HEK293 (cell line): ENCODE data around the gene GLCE.

Source experiments
- CTCF ChIA-PET: fragments of 350-600 bp; formaldehyde crosslinking; extraction: SDS; loops from one replicate; lab custom pipeline; 2021; ENCODE audit warnings: antibody characterized with exemption; lab: Yijun Ruan, JAX
- POLR2A ChIA-PET: fragments of 300-600 bp; formaldehyde crosslinking; extraction: SDS; loops from one replicate; lab custom pipeline; 2020; ENCODE audit warnings: antibody characterized with exemption, inconsistent platforms; lab: Yijun Ruan, JAX
- H3K27ac ChIP-seq: fragments of 200-500 bp; sonication (Bioruptor generic); 2 replicates; pipeline ENCODE4 v1.5.1; 2014; ENCODE audit warnings: low read depth, low read length, control low read depth, inconsistent platforms; ENCODE audit errors: extremely low read depth
- H3K36me3 ChIP-seq, 2 experiments: fragments of 200-500 bp in 1 of 2; sonication (Bioruptor generic) in 1 of 2; 1 replicate in 1 of 2; 2 replicates in 1 of 2; pipeline ENCODE4 v1.5.1; 2014 to 2017; ENCODE audit warnings: inconsistent platforms in 2 of 2, low read length in 2 of 2; ENCODE audit not compliant: control insufficient read depth in 2 of 2, insufficient read depth in 1 of 2
- H3K4me1 ChIP-seq: fragments of 200-500 bp; sonication (Bioruptor generic); 2 replicates; pipeline ENCODE4 v1.5.1; 2014; ENCODE audit warnings: mild to moderate bottlenecking, low read length, inconsistent platforms; ENCODE audit not compliant: control insufficient read depth, insufficient read depth
- H3K4me3 ChIP-seq: 2 replicates; pipeline ENCODE4 v1.5.1; 2011; ENCODE audit warnings: low read depth, mild to moderate bottlenecking, control low read depth, low read length, moderate library complexity
- H3K9me3 ChIP-seq: fragments of 200-500 bp; sonication (Bioruptor generic); 2 replicates; pipeline ENCODE4 v1.5.1; 2014; ENCODE audit warnings: low read depth, low read length, inconsistent platforms; ENCODE audit not compliant: control insufficient read depth, insufficient read depth
- BCL11B ChIP-seq: fragments of 450-650 bp; formaldehyde crosslinking; IDR thresholded peaks from 2 replicates; pipeline ENCODE4 v1.5.1; 2016; ENCODE audit warnings: low read depth, missing biosample characterization, missing genetic modification characterization
- GLIS1 ChIP-seq: fragments of 450-650 bp; formaldehyde crosslinking; IDR thresholded peaks from 2 replicates; pipeline ENCODE4 v1.5.1; 2016; ENCODE audit warnings: missing biosample characterization, missing genetic modification characterization
- INSM2 ChIP-seq: fragments of 450-650 bp; formaldehyde crosslinking; IDR thresholded peaks from 2 replicates; pipeline ENCODE4 v1.5.1; 2016; ENCODE audit warnings: missing biosample characterization, missing genetic modification characterization
- KLF7 ChIP-seq: fragments of 450-650 bp; formaldehyde crosslinking; IDR thresholded peaks from 2 replicates; pipeline ENCODE4 v1.5.1; 2016; ENCODE audit warnings: missing biosample characterization, missing genetic modification characterization, borderline replicate concordance
- KLF8 ChIP-seq: fragments of 450-650 bp; formaldehyde crosslinking; IDR thresholded peaks from 2 replicates; pipeline ENCODE4 v1.5.1; 2016; ENCODE audit warnings: missing biosample characterization, missing genetic modification characterization
- SP2 ChIP-seq: fragments of 450-650 bp; formaldehyde crosslinking; IDR thresholded peaks from 2 replicates; pipeline ENCODE4 v1.5.1; 2016; ENCODE audit warnings: missing biosample characterization, missing genetic modification characterization
- ZBTB26 ChIP-seq: fragments of 450-650 bp; formaldehyde crosslinking; optimal IDR thresholded peaks from 2 replicates; pipeline ENCODE3; 2016; ENCODE audit warnings: missing biosample characterization, mild to moderate bottlenecking, missing genetic modification characterization
- ZEB2 ChIP-seq: fragments of 450-650 bp; formaldehyde crosslinking; IDR thresholded peaks from 2 replicates; pipeline ENCODE4 v1.5.1; 2016; ENCODE audit warnings: missing biosample characterization, missing genetic modification characterization
- ZFHX2 ChIP-seq: fragments of 450-650 bp; formaldehyde crosslinking; conservative IDR thresholded peaks from 2 replicates; pipeline ENCODE4 v1.5.1; 2016; ENCODE audit warnings: missing biosample characterization, missing genetic modification characterization
- ZIC2 ChIP-seq: fragments of 450-650 bp; formaldehyde crosslinking; IDR thresholded peaks from 2 replicates; pipeline ENCODE4 v1.5.1; 2016; ENCODE audit warnings: missing biosample characterization, missing genetic modification characterization
- ZNF23 ChIP-seq: fragments of 450-650 bp; formaldehyde crosslinking; IDR thresholded peaks from 2 replicates; pipeline ENCODE4 v1.5.1; 2016; ENCODE audit warnings: missing biosample characterization, missing genetic modification characterization, borderline replicate concordance
- ZNF248 ChIP-seq: fragments of 450-650 bp; formaldehyde crosslinking; IDR thresholded peaks from 2 replicates; pipeline ENCODE4 v1.5.1; 2017; ENCODE audit warnings: missing biosample characterization, missing genetic modification characterization
- ZNF266 ChIP-seq: fragments of 450-650 bp; formaldehyde crosslinking; IDR thresholded peaks from 2 replicates; pipeline ENCODE4 v1.5.1; 2016; ENCODE audit warnings: missing biosample characterization, missing genetic modification characterization, low read depth
- ZNF280C ChIP-seq: fragments of 450-650 bp; formaldehyde crosslinking; IDR thresholded peaks from 2 replicates; pipeline ENCODE4 v1.5.1; 2016; ENCODE audit warnings: missing biosample characterization, missing genetic modification characterization
- ZNF335 ChIP-seq: fragments of 450-650 bp; formaldehyde crosslinking; conservative IDR thresholded peaks from 2 replicates; pipeline ENCODE4 v1.5.1; 2016; ENCODE audit warnings: missing biosample characterization, missing genetic modification characterization
- ZNF488 ChIP-seq: fragments of 450-650 bp; formaldehyde crosslinking; IDR thresholded peaks from 2 replicates; pipeline ENCODE4 v1.5.1; 2016; ENCODE audit warnings: missing biosample characterization, missing genetic modification characterization
- ZNF621 ChIP-seq: fragments of 450-650 bp; formaldehyde crosslinking; IDR thresholded peaks from 2 replicates; pipeline ENCODE4 v1.5.1; 2017; ENCODE audit warnings: missing biosample characterization, missing genetic modification characterization
- ZNF624 ChIP-seq: fragments of 450-650 bp; formaldehyde crosslinking; IDR thresholded peaks from 2 replicates; pipeline ENCODE4 v1.5.1; 2017; ENCODE audit warnings: missing biosample characterization, missing genetic modification characterization
- ZNF677 ChIP-seq: fragments of 450-650 bp; IDR thresholded peaks from 2 replicates; pipeline ENCODE4 v1.5.0; 2018; ENCODE audit warnings: missing biosample characterization, mild to moderate bottlenecking, missing genetic modification characterization, moderate library complexity
- ZNF768 ChIP-seq: fragments of 450-650 bp; formaldehyde crosslinking; IDR thresholded peaks from 2 replicates; pipeline ENCODE4 v1.5.1; 2018; ENCODE audit warnings: missing biosample characterization, mild to moderate bottlenecking, missing genetic modification characterization
- ZNF843 ChIP-seq: fragments of 450-650 bp; formaldehyde crosslinking; IDR thresholded peaks from 2 replicates; pipeline ENCODE4 v1.5.1; 2016; ENCODE audit warnings: missing biosample characterization, missing genetic modification characterization
- ZSCAN16 ChIP-seq: fragments of 450-650 bp; formaldehyde crosslinking; IDR thresholded peaks from 2 replicates; pipeline ENCODE4 v1.5.1; 2016; ENCODE audit warnings: missing biosample characterization, missing genetic modification characterization

Gene GLCE

GRCh38 chr15:69313432-69314000 lies 153.1 kb downstream of the GLCE start (continued):
- TF ChIP-seq ZNF280C (tag by site-specific recombination) (no peak), ZNF488 (no peak)
- TF ChIP-seq, all 188 proteins: peak for 0

- ChIA-PET POLR2A (no interaction called here), CTCF (interaction anchor here (0.6 kb wide), 1 partner anchor 248 kb away, joined by 3 read pairs; no protein-coding TSS in a partner anchor)
- TF ChIP-seq KLF8 (tag by site-specific recombination) (no peak), ZSCAN16 (tag by site-specific recombination) (no peak), ZIC2 (tag by site-specific recombination) (no peak), ZNF248 (tag by site-specific recombination) (no peak), INSM2 (tag by site-specific recombination) (no peak), ZNF677 (tag by site-specific recombination) (no peak), ZEB2 (tag by site-specific recombination) (no peak), ZNF624 (tag by site-specific recombination) (no peak), ZNF621 (tag by site-specific recombination) (no peak), ZNF335 (tag by site-specific recombination) (no peak), SP2 (tag by site-specific recombination) (no peak), ZNF843 (no peak), BCL11B (no peak), ZNF23 (tag by site-specific recombination) (no peak), ZFHX2 (tag by site-specific recombination) (no peak), ZNF768 (tag by site-specific recombination) (no peak), ZNF266 (tag by site-specific recombination) (no peak), KLF7 (tag by site-specific recombination) (no peak), GLIS1 (no peak), ZBTB26 (tag by site-specific recombination) (no peak)
- H3K27ac ChIP-seq, result no peak overlapping the region
- no peak overlapping the region for H3K4me3 ChIP-seq
- no peaks in the 10 kb centered on the region for H3K36me3 ChIP-seq
- no peaks in the 10 kb centered on the region for H3K4me1 ChIP-seq
- no peaks in the 10 kb centered on the region for H3K9me3 ChIP-seq
These were observed 153.7 kb downstream of the GLCE start for GRCh38 chr15:69314131-69314530.
